ENCODE results near the gene RHBDD2.
"Not testable (repeated sequence)": the region's sequence is repeated elsewhere in the genome, so short reads cannot be mapped to it uniquely, and the experiment has no call there.

The RHBDD2 gene

DNA sequence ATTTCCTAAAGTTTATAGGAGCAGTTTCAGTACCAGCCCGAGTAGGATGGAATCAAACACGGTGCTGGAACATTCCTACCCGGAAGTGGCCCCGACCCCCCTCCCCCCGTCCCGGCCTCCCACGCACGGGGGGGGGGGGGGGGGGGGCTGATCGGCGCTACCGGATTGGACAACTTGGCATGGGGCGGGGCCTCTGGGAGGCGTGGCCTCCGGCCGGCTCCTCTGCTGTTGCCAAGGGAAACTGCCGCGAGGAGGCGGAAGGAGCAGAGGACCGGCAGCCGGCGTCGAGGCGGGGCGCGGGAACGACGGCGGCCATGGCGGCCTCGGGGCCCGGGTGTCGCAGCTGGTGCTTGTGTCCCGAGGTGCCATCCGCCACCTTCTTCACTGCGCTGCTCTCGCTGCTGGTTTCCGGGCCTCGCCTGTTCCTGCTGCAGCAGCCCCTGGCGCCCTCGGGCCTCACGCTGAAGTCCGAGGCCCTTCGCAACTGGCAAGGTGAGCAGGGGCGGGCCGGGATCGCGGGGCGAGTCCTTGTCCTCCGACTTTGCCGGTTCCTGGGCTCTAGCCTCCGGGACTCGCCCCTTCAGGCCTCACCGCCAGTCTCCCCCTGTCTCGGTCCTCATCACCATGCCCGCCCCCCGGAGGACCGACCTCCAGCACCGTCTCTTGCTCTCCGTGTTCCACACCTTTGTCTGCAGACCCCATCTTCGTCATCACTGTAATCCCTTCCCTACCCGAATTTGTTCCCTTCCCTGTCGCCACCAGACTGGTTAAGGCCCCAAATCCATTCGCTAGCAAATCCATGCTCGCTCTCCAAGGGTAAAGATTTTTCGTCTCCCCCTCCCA, at the start of gene RHBDD2:
Gene RHBDD2 (plus strand): TSS at position 266 of the 843 bp plus-strand sequence. CDS start 49 bp downstream, at position 315.
- DNase-seq (ENCODE audit: low read depth), result peak; percentile 96

DNA sequence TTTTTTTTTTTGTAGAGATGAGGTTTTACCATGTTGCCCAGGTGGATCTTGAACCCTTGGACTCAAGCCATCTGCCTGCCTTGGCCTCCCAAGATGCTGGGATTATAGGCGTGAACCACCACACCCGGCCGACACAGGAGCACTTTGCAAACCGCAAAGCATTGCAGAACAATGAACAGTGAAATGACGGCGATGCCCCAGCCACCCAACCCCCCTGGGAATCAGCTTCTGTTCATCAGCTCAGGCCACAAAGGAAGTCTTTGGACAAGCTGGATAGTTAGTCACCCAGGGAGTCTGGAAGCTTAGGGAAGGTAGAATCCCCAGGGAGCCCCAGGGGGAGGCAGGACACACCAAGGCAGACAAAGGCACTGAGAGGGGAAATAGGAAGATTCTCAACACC, 49.2 kb upstream of the RHBDD2 start:
- not testable (repeated sequence) for DNase-seq (ENCODE audit: low read depth)

DNA sequence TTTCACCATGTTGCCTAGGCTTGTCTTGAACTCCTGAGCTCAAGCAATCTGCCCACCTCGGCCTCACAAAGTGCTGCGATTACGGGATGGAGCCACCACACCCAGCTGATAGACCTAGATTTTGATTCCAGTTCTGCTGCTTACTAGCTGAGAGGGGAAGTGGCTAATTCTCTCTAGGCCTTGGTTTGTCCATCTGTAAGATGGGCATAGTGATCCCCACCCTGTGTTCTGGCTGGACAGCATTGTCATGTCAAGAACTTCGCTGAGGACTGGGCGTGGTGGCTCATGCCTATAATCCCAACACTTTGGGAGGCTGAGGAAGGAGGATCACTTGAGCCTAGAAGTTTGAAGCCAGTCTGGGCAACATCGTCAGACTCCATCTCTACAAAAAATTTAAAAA, 47.9 kb upstream of the RHBDD2 start:
- no peak for DNase-seq (ENCODE audit: low read depth)

DNA sequence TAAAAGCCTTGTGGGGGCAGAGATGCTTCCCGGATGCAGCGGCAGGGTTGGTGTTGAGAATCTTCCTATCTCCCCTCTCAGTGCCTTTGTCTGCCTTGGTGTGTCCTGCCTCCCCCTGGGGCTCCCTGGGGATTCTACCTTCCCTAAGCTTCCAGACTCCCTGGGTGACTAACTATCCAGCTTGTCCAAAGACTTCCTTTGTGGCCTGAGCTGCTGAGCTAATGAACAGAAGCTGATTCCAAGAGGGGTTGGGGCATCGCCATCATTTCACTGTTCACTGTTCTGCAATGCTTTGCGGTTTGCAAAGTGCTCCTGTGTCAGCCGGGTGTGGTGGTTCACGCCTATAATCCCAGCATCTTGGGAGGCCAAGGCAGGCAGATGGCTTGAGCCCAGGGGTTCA, 45.2 kb upstream of the RHBDD2 start:
- not testable (repeated sequence) for DNase-seq (ENCODE audit: low read depth)

DNA sequence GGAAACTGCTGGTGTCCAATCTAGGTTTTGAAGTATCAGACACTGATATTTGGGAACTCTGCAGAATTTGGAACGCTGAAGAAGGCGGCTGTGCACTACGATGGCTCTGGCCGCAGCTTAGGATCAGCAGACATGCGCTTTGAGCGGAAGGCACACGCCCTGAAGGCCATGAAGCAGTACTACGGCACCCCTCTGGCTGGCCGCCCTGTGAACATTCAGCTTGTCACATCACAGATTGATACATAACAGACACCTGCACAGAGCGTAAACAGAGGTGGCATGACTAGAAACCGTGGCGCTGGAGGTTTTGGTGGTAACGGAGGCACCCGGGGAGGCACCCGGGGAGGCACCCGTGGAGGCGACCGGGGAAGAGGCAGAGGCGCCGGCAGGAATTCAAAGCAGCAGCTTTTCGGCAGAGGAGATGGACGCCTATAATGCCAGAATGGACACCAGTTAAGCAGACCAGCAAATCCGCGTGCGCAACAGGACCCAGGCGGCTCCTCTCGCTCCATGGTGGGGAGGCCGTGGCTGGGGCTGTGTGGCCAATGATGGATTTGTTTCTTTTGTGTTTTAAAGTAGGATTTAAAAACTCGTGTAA, 43.0 kb upstream of the RHBDD2 start:
- no peak for DNase-seq (ENCODE audit: low read depth)

DNA sequence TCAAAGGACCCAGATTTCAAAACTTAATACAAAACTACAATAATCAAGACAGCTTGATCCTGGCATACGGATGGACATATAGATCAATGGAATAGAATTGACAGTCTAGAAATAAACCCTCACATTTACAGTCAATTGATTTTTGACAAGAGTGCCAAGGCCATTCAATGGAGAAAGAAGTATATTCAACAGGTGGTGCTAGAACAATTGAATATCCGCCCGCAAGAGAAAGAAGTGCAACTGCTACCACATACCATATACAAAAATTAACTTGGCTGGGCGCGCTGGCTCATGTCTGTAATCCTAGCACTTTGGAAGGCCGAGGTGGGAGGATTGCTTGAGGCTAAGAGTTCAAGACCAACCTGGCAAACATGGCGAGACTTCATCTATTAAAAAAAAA, 42.0 kb upstream of the RHBDD2 start:
- no peak for DNase-seq (ENCODE audit: low read depth)

DNA sequence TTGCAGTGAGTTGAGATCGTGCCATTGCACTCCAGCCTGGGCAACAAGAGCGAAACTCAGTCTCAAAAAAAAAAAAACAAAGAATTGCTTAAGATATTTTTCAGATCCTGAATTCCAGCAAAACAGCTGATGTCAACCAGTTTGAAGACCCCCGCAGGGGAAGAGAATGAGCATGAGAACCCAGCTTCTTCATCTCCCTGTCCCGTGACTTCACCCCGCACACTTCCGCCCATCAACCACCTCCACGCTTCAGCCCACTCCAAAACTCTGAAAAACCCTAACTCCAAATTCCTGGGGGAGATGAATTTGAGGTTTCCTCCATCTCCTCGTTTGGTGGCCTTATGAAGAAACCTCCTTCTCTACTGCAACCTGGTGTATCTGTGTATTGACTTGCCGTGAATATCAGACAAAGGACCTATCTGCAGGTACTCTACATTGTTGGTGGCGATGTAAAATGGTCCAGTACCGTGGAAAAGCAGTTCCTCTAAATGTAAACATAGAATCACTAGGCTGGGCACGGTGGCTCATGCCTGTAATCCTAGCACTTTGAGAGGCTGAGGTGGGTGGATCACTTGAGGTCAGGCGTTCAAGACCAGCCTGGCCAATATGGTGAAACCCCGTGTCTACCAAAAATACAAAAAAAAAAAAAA, 40.4 kb upstream of the RHBDD2 start:
- not testable (repeated sequence) for DNase-seq (ENCODE audit: low read depth)

DNA sequence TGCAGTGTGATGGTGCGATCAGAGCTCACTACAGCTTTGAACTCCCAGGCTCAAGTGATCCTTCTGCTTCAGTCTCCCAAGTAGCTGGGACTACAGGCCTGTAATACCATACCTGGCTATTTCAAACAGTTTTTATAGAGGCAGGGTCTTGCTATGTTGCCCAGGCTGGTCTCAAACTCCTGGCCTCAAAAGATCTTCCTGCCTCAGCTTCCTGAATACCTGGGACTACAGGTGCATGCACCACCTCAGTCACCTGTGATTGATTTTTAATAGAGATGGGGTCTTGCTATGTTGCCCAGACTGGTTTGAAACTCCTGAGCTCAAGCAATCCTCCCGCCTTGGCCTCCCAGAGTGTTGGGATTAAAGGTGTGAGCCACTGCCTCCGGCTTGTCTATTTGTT, 38.8 kb upstream of the RHBDD2 start:
- no peak for DNase-seq (ENCODE audit: low read depth)

DNA sequence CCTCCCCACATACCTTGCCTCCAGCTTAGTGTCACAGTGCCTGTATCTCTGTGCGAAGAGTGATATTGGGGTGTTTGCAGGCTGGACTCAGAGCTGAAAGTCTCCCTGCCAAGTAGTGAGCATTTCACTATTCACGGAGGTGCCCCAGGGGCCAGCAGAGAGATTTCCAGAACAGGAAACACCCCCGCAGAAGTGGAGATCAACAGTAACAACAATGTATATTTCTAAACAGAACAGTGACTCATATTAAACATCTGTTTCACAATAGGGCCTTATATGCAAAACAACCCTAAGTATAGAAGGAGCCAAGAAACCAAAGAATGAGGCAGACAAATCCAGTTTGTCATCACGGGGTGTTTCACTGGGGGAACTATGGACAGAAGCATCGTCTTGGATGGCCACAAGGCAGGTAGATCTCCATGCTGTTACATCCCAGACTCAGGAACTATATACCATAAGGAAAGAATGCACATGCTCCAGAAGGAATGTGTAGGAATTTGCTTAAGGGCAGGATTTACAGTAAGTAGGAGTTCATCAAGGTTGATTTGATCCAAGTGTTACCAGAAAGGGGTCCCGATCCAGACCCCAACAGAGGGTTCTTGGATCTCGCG, 35.9 kb upstream of the RHBDD2 start:
- no peak for DNase-seq (ENCODE audit: low read depth)

DNA sequence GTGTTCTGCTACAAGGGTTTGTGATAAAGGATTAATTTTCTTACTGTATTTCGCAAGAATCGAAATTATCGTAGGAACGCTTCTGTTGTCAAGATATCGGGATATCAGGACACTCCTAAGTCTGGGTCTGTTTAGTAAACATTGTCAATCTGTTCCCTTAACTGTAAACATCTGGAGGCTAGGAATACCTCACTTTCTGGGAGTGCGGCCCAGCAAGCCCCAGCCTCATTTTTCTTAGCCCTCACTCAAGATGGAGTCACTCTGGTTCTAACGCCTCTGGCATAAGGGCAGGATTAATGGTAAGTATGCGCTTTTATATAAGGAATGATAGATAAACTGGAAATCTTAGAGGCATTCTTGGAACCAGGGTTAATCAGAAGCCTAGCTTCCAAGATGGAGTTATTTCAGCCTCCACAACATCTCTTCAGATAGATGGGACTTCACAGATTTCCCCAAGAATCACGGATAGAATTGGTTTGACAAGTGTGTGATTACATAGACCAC, 35.2 kb upstream of the RHBDD2 start:
- DNase-seq (ENCODE audit: low read depth), result no peak

DNA sequence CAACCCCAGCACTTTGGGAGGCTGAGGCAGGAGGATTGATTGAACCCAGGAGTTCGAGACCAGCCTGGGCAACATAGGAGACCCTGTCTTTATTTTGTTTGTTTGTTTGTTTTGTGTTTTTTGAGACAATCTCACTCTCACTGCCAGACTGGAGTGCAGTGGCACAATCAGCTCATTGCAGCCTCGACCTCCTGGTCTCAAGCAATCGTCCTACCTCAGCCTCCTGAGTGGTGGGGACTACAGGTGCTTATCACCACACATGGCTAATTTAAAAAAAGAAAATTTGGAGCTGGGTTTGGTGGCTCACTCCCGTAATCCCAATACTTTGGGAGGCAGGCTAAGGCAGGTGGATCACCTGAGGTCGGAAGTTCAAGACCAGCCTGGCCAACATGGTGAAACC, 34.7 kb upstream of the RHBDD2 start:
- DNase-seq (ENCODE audit: low read depth), result no peak

DNA sequence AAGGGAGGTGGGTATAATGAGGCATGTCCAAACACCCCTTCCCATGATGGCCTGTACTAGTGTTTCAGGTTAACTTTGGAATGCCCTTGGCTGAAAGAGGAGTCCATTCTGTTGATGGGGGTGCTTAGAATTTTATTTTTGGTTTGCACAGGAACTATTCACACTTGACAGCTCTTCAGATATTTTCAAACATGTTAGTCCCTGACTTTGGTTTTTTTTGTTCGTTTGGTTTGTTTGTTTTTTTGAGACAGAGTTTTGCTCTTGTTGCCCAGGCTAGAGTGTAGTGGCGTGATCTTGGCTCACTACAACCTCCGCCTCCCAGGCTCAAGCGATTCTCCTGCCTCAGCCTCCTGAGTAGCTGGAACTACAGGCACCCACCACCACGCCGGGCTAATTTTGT, 33.7 kb upstream of the RHBDD2 start:
- not testable (repeated sequence) for DNase-seq (ENCODE audit: low read depth)

DNA sequence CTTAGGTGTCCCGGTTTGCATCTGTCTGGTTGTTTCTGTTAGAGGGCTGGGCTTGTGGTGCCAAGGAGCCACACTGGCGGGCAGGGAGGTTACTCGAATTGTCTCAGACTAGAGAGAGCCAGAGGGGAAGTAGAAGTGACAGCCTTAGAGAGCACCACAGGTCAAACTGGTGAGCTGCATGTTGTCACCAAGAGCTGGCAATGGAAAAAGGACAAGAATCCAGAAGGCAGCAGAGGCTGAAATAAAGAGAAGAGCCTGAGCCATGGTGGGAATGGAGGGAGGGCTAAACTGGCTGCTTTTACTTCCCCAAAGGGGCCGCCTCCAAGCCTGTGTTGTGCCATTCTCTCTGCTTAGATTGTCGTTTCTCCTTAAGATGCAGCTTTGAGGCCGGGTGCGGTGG, 31.1 kb upstream of the RHBDD2 start:
- DNase-seq (ENCODE audit: low read depth), result no peak

DNA sequence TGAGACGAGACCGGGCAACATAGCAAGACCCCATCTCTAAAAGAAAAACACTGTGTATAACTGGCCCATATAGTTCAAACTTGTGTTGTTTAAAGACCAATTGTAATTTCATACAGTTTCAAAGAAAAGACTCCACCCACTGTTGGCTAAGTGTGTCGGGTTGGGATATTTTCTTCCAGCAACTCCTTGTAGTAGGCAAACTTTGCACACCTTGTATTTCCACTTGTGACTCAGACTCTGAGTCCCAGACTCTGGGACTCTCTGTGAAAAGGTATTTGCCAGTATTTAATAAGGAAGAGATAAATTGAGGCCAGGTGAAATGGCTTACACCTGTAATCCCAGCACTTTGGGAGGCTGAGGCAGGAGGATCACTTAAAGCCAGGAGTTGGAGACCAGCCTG, 29.3 kb upstream of the RHBDD2 start:
- no peak for DNase-seq (ENCODE audit: low read depth)

DNA sequence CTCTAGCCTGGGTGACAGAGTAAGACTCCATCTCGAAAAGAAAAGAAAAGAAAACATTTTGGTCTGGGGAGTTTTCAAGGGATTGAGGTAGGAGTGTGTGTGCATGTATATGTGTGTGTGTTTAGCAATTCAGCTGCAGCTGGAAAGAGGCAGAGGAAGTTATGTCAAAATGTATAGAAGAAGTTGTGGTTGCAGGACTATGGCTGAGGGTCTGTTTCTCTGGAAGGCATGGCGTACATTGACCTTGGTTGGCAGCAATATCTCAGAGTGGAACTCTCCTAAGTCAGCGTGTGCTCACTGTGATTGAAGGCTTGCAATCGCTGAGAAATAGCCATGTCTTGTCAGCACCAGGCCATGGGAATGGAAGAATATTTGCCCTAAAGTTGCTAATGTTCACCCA, 28.6 kb upstream of the RHBDD2 start:
- DNase-seq (ENCODE audit: low read depth), result no peak

DNA sequence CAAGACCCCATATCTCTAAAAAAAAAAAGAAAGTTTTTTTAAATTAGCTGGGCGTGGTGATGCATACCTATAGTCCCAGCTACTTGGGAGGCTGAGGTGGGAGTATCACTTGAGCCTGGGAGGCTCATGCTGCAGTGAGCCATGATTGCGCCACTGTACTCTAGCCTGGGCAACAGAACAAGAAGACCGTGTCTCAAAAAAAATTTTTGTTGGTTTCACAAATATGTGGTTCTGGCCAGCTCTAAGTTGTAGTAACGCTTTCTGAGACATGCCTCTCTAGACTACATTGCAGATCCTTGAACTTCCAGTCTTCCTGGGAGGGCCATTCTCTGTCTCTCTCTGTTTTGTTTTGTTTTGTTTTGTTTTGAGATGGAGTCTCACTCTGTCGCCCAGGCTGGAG, 24.6 kb upstream of the RHBDD2 start:
- DNase-seq (ENCODE audit: low read depth), result no peak

DNA sequence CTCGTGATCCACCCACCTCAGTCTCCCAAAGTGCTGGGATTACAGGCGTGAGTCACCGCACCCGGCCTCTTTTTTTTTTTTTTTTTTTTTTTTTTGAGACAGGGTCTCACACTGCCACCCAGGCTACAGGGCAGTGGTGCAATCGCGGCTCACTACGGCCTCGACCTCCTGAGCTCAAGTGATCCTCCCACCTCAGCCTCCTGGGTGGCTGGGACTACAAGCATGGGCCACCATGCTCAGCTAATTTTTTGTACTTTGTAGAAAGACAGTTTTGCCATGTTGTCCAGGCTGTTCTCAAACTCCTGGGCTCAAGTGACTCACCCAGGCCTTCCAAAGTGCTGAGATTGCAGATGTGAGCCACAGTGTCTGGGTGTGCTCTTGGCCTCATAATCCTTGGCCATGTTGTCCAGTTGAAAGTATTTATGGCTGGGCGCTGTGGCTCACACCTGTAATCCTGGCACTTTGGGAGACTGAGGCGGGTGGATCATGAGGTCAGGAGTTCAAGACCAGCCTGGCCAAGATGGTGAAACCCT, 24.0 kb upstream of the RHBDD2 start:
- DNase-seq (ENCODE audit: low read depth), result not testable (repeated sequence)

DNA sequence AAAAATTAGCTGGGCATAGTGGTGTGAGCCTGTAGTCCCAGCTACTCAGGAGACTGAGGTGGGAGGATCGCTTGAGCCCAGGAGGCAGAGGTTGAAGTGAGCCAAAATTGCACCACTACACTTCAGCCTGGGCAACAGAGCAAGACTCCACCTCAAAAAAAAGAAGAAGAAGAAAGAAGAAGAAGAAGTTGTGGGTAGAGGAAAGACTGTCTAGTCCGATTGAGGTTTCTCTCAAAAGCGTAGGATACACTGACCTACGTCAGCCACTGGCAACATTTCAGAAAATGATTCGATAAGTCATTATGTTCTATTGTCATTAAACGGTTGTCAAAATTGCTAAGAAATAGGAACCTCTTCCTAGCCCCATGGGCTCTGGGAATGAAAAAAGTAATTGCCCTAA, 22.3 kb upstream of the RHBDD2 start:
- no peak for DNase-seq (ENCODE audit: low read depth)

DNA sequence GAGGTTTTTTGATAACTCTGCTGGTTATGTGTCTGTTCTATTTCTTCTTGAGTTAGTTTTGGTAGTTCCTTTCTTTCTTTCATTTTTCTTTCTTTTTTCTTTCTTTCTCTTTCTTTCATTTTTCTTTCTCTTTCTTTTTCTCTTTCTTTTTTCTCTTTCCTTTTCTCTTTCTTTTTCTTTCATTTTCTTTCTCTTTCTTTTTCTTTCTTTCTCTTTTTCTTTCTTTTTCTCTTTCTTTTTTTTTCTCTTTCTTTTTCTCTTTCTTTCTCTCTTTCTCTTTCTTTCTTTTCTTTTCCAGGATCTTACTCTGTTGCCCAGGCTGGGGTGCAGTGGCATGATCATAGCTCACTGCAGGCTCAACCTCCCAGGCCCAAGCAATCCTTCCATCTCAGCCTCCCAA, 20.4 kb upstream of the RHBDD2 start:
- no peak for DNase-seq (ENCODE audit: low read depth)

DNA sequence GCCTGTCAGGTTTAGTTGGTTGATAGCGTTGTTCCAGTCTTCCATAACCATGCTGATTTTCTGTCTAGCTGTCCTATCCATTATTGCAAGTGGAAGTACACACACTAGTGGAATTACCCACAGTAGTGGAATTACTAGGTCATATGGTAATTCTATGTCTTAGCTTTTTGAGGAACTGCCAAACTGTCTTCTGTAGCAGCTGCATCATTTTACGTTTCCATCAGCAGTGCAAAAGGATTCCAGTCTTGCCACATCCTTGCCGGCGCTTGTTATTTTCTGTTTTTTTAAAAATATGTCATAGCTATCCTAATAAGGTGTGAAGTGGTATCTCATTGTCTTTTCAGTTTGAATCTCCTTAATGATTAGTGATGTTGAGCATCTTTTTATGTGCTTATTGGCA, 17.2 kb upstream of the RHBDD2 start:
- DNase-seq (ENCODE audit: low read depth), result no peak

DNA sequence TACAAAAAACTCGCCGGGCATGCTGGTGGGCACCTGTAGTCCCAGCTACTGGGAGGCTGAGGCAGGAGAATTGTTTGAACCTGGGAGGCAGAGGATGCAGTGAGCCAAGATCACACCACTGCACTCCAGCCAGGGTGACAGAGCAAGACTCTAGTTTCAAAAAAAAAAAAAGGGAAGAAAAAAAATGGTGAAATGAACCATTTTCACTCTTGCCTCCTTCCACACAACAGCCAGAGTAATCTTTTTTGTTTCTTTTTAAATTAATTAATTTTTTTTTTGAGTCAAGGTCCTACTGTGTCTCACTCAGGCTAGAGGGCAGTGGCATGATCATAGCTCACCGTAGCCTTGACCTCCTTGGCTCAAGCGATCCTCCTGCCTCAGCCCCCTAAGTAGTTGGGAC, 14.6 kb upstream of the RHBDD2 start:
- DNase-seq (ENCODE audit: low read depth), result not testable (repeated sequence)

DNA sequence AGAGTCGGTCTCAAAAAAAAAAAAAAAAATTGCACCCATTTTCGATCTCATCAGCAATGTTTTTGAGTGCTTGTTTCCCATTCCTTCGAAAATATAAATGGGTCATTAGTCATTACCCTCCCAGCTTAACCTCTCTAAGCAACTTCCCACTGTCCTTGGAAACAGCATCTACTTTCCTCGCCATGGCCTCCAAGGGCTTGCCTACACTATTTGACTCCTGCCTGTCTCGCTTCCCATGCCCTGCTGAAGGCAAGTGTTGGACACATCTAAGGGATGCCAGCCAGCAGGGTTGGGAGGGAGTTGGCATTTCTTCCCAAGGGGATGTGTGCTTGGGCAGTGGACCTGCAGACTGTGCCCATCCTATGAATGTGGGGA, 12.7 kb upstream of the RHBDD2 start:
- no peak for DNase-seq (ENCODE audit: low read depth)

Data from stimulated activated CD4-positive, alpha-beta T cell treated with anti-CD3 and anti-CD28 coated beads, Interleukin-2, amount 100 ng/mL, for 4 hours (primary cell).